ENCODE measurements around the gene ANKRD53. TPM values are rescaled to one million over a fixed set of nuclear protein-coding genes. Genes with fewer than 3 reads are reported as not detected.

The ANKRD53 gene
- polyA plus RNA-seq, 1 donor from 2014 or later: not detected

DNA sequence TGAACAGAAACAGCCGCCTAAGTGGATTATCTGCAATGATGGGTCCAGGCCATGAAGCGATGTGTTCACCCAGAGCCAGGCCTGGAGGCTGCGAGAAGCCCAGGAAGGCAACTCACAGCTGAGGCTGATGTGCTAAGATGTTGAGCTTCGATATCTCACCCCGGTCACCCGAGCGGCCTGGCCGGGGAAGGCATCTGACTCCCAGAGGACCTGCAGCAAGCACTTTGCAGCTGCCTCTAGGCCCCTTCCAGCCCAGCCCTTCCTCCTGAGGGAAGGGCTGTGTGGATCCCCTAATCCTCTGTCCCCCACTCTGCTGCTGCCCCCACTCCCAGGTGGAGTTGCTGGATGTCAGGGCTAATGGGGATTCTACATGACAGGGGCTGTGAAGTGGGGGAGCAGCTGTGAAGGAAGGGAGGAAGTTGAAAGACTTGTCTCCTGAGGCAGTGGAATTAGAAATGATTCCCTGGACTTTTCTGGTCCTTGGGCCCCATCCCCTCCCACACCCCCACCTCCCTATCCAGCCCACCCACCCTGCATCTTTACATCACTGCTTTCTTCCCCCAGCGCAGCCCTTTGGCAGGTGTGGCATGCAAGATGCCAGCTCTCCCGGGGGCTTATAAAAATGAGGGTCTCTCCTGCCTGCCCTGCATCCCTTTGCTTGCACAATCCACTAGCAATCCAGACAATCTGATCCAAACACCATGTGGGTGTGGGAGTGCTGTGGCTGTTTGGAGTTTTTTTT, 38.4 kb upstream of the ANKRD53 start:
- Histone ChIP-seq H3K27me3 (ENCODE audit: insufficient read depth, low read depth, low read length) (no peaks in the 10 kb centered on the region), H3F3A (ENCODE audit: insufficient read depth, low read length, poor library complexity, severe bottlenecking) (no peaks in the 10 kb centered on the region), H3K36me3 (ENCODE audit: insufficient read depth, low read length) (no peaks in the 10 kb centered on the region), H3K9ac (ENCODE audit: low read length) (no peak overlapping the region), H2AFZ (ENCODE audit: low read depth, low read length) (no peak overlapping the region), H4K20me1 (ENCODE audit: insufficient read depth) (no peaks in the 10 kb centered on the region), H3K4me2 (ENCODE audit: low read length) (no peak overlapping the region), H3K4me3 (ENCODE audit: low read length) (no peak overlapping the region), H3K79me2 (replicated peaks; ENCODE audit: insufficient read depth, low read length) (no peaks in the 10 kb centered on the region), H3K27ac (ENCODE audit: low read length) (no peak overlapping the region), H3K9me2 (ENCODE audit: insufficient read depth, low read length) (no peaks in the 10 kb centered on the region), H3K9me3 (ENCODE audit: low read length) (no peaks in the 10 kb centered on the region)
- no peak for TF ChIP-seq SMC3 (conservative IDR thresholded peaks at IDR 0.05; ENCODE audit: poor library complexity)
- TF ChIP-seq TAF1 (IDR thresholded peaks at IDR 0.05; ENCODE audit: low read depth): no peak
- TF ChIP-seq RAD21 (conservative IDR thresholded peaks at IDR 0.05): no peak

DNA sequence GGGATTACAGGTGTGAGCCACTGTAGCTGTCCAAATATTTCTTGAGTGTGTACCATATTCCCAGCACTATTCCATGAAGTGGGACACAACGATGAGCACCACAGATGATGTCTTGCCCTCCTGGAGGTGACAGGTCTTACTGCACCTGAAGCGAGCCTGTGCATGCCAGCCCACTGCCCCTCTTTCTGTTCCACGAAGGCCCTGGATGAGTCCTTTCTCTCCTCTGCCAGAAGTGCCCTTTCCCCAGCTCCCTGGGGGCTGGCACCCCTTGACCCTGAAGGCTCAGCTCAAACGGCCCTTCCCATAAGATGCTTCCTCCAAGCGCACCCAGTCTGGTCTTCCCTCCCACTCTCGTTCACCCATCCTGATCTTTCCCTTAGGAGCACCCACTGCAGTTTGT, 37.2 kb upstream of the ANKRD53 start:
- Histone ChIP-seq H3K9me2 (ENCODE audit: insufficient read depth, low read length) (no peaks in the 10 kb centered on the region), H4K20me1 (ENCODE audit: insufficient read depth) (no peaks in the 10 kb centered on the region), H3K9ac (ENCODE audit: low read length) (no peak overlapping the region), H3K27ac (ENCODE audit: low read length) (no peak overlapping the region), H3K79me2 (replicated peaks; ENCODE audit: insufficient read depth, low read length) (no peaks in the 10 kb centered on the region), H3K9me3 (ENCODE audit: low read length) (no peaks in the 10 kb centered on the region), H2AFZ (ENCODE audit: low read depth, low read length) (no peak overlapping the region), H3K36me3 (ENCODE audit: insufficient read depth, low read length) (no peaks in the 10 kb centered on the region), H3K27me3 (ENCODE audit: insufficient read depth, low read depth, low read length) (no peaks in the 10 kb centered on the region), H3K4me3 (ENCODE audit: low read length) (no peak overlapping the region), H3K4me2 (ENCODE audit: low read length) (no peak overlapping the region), H3F3A (ENCODE audit: insufficient read depth, low read length, poor library complexity, severe bottlenecking) (no peaks in the 10 kb centered on the region)
- TF ChIP-seq MXI1 (conservative IDR thresholded peaks at IDR 0.05; ENCODE audit: poor library complexity, severe bottlenecking): no peak
- no peak for TF ChIP-seq EP300 (conservative IDR thresholded peaks at IDR 0.05; ENCODE audit: poor library complexity, severe bottlenecking)
- TF ChIP-seq RAD21 (conservative IDR thresholded peaks at IDR 0.05): no peak
- TF ChIP-seq EZH2 (IDR thresholded peaks at IDR 0.05; ENCODE audit: borderline replicate concordance, insufficient read depth, low read length, poor library complexity, severe bottlenecking): no peak

DNA sequence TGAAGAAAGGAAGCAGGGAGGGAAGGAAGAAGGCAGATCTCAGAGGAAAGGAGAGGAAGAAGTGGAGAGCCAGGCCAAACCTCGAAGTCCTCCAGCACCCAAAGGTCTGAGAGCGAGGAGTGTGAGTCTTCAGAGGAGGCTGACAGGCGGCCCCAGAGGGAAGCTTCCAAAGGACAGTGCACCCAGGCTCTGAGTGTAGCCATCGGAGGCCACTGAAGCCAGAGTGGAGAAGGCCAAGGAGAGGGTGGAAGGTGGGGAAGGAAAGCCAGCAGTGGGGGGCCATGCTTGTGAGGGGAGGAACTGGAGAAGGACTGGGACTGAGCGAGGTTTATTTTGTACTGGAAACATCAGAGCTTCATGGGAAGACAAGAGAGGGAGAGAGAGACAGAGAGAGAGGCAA, 36.7 kb upstream of the ANKRD53 start:
- Histone ChIP-seq H3K79me2 (replicated peaks; ENCODE audit: insufficient read depth, low read length) (no peaks in the 10 kb centered on the region), H3K9me2 (ENCODE audit: insufficient read depth, low read length) (no peaks in the 10 kb centered on the region), H3K4me3 (ENCODE audit: low read length) (no peak overlapping the region), H3K4me2 (ENCODE audit: low read length) (no peak overlapping the region), H3K27me3 (ENCODE audit: insufficient read depth, low read depth, low read length) (no peaks in the 10 kb centered on the region), H3K9ac (ENCODE audit: low read length) (no peak overlapping the region), H3K36me3 (ENCODE audit: insufficient read depth, low read length) (no peaks in the 10 kb centered on the region), H3K27ac (ENCODE audit: low read length) (no peak overlapping the region), H3F3A (ENCODE audit: insufficient read depth, low read length, poor library complexity, severe bottlenecking) (no peaks in the 10 kb centered on the region), H3K9me3 (ENCODE audit: low read length) (no peaks in the 10 kb centered on the region), H4K20me1 (ENCODE audit: insufficient read depth) (no peaks in the 10 kb centered on the region), H2AFZ (ENCODE audit: low read depth, low read length) (no peak overlapping the region)
- TF ChIP-seq, protein P1, sequence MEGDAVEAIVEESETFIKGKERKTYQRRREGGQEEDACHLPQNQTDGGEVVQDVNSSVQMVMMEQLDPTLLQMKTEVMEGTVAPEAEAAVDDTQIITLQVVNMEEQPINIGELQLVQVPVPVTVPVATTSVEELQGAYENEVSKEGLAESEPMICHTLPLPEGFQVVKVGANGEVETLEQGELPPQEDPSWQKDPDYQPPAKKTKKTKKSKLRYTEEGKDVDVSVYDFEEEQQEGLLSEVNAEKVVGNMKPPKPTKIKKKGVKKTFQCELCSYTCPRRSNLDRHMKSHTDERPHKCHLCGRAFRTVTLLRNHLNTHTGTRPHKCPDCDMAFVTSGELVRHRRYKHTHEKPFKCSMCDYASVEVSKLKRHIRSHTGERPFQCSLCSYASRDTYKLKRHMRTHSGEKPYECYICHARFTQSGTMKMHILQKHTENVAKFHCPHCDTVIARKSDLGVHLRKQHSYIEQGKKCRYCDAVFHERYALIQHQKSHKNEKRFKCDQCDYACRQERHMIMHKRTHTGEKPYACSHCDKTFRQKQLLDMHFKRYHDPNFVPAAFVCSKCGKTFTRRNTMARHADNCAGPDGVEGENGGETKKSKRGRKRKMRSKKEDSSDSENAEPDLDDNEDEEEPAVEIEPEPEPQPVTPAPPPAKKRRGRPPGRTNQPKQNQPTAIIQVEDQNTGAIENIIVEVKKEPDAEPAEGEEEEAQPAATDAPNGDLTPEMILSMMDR (IDR thresholded peaks at IDR 0.05; ENCODE audit: poor library complexity, severe bottlenecking): no peak
- TF ChIP-seq SMC3 (conservative IDR thresholded peaks at IDR 0.05; ENCODE audit: poor library complexity) (no peak), TAF1 (IDR thresholded peaks at IDR 0.05; ENCODE audit: low read depth) (no peak), EZH2 (IDR thresholded peaks at IDR 0.05; ENCODE audit: borderline replicate concordance, insufficient read depth, low read length, poor library complexity, severe bottlenecking) (no peak), EP300 (conservative IDR thresholded peaks at IDR 0.05; ENCODE audit: poor library complexity, severe bottlenecking) (no peak), RAD21 (conservative IDR thresholded peaks at IDR 0.05) (no peak), POLR2AphosphoS5 (IDR thresholded peaks at IDR 0.05) (no peak), MXI1 (conservative IDR thresholded peaks at IDR 0.05; ENCODE audit: poor library complexity, severe bottlenecking) (no peak)
- TF ChIP-seq, protein P2, sequence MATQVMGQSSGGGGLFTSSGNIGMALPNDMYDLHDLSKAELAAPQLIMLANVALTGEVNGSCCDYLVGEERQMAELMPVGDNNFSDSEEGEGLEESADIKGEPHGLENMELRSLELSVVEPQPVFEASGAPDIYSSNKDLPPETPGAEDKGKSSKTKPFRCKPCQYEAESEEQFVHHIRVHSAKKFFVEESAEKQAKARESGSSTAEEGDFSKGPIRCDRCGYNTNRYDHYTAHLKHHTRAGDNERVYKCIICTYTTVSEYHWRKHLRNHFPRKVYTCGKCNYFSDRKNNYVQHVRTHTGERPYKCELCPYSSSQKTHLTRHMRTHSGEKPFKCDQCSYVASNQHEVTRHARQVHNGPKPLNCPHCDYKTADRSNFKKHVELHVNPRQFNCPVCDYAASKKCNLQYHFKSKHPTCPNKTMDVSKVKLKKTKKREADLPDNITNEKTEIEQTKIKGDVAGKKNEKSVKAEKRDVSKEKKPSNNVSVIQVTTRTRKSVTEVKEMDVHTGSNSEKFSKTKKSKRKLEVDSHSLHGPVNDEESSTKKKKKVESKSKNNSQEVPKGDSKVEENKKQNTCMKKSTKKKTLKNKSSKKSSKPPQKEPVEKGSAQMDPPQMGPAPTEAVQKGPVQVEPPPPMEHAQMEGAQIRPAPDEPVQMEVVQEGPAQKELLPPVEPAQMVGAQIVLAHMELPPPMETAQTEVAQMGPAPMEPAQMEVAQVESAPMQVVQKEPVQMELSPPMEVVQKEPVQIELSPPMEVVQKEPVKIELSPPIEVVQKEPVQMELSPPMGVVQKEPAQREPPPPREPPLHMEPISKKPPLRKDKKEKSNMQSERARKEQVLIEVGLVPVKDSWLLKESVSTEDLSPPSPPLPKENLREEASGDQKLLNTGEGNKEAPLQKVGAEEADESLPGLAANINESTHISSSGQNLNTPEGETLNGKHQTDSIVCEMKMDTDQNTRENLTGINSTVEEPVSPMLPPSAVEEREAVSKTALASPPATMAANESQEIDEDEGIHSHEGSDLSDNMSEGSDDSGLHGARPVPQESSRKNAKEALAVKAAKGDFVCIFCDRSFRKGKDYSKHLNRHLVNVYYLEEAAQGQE (IDR thresholded peaks at IDR 0.05; ENCODE audit: borderline replicate concordance): no peak

All from neural cell (in vitro differentiated cells).